B cell (primary cell): Measurements from ENCODE around the gene PFN1. TPM values are rescaled to one million over a fixed set of nuclear protein-coding genes. Genes with fewer than 3 reads are reported as not detected.

Experiments
- ATAC-seq: fragments of 200-7000 bp; cut with Tn5 transposase; one replicate; pipeline ENCODE4 v1.10.0; 2021; ENCODE audit warnings: low read depth, mild to moderate bottlenecking, moderate number of reproducible peaks, moderate library complexity
- CTCF ChIA-PET: fragments of 350-600 bp; sonication (Branson Sonifier 250); formaldehyde crosslinking; loops from one replicate; lab custom pipeline; 2021; ENCODE audit warnings: antibody characterized with exemption, inconsistent platforms; lab: Charles Lee
- POLR2A ChIA-PET: fragments of 350-600 bp; sonication (Branson Sonifier 250); formaldehyde crosslinking; loops from one replicate; lab custom pipeline; 2021; ENCODE audit warnings: antibody characterized with exemption; lab: Charles Lee
- DNase-seq: peaks from one replicate; pipeline ENCODE4 v3.0.0; 2013
- H2AFZ ChIP-seq: 2 replicates; pipeline ENCODE4 v1.6.1; 2012; ENCODE audit warnings: mild to moderate bottlenecking, low read depth, low read length; ENCODE audit not compliant: insufficient read depth, poor library complexity, severe bottlenecking
- H3K27ac ChIP-seq, 2 donors: 1 replicate in 1 of 2; 2 replicates in 1 of 2; pipeline ENCODE4 v1.5.1; 2012 to 2013; ENCODE audit warnings: low read length in 2 of 2, mild to moderate bottlenecking in 2 of 2, moderate library complexity in 1 of 2
- H3K27me3 ChIP-seq, 4 experiments: fragments of 200-600 bp in 1 of 4; sonication (generic) in 1 of 4; replicated peaks in 1 of 4; 1 replicate in 2 of 4; 2 replicates in 2 of 4; pipeline versions ENCODE4 v1.6.1 to v1.7.0; 2013 to 2016; ENCODE audit warnings: low read length in 3 of 4, mild to moderate bottlenecking in 2 of 4, mixed read lengths in 1 of 4, moderate library complexity in 1 of 4; ENCODE audit not compliant: insufficient read depth in 4 of 4, control insufficient read depth in 3 of 4; ENCODE audit errors: control extremely low read depth in 1 of 4
- H3K36me3 ChIP-seq, 2 experiments: replicated peaks in 1 of 2; 1 replicate in 1 of 2; 2 replicates in 1 of 2; pipeline versions ENCODE4 v1.6.1 to v1.7.1; 2013; ENCODE audit warnings: low read length in 1 of 2; ENCODE audit not compliant: insufficient read depth in 2 of 2, control insufficient read depth in 1 of 2; ENCODE audit errors: control extremely low read depth in 1 of 2, extremely low read depth in 1 of 2
- H3K4me1 ChIP-seq, 2 donors: fragments of 200-600 bp in 1 of 2; sonication (generic) in 1 of 2; 1 replicate in 1 of 2; 2 replicates in 1 of 2; pipeline versions ENCODE4 v1.5.1 to v1.6.1; 2013 to 2017; ENCODE audit warnings: low read length in 2 of 2; ENCODE audit not compliant: control insufficient read depth in 2 of 2, insufficient read depth in 2 of 2
- H3K4me2 ChIP-seq: replicated peaks from 2 replicates; pipeline ENCODE3; 2012; ENCODE audit warnings: mild to moderate bottlenecking, low read depth, low read length; ENCODE audit not compliant: poor library complexity, severe bottlenecking
- H3K4me3 ChIP-seq, 5 experiments: fragments of 200-600 bp in 1 of 5; sonication (generic) in 1 of 5; 1 replicate in 3 of 5; 2 replicates in 2 of 5; pipeline versions ENCODE4 v1.5.1 to v1.7.0; 2011 to 2016; ENCODE audit warnings: low read length in 4 of 5, mild to moderate bottlenecking in 4 of 5, low read depth in 2 of 5, control low read depth in 1 of 5, moderate library complexity in 1 of 5; ENCODE audit not compliant: insufficient read depth in 1 of 5; ENCODE audit errors: control extremely low read depth in 1 of 5, extremely low read depth in 1 of 5
- H3K79me2 ChIP-seq: fragments of 200-600 bp; sonication (generic); one replicate; pipeline ENCODE4 v1.6.0; 2016; ENCODE audit warnings: low read length; ENCODE audit not compliant: control insufficient read depth, insufficient read depth
- H3K9ac ChIP-seq: fragments of 200-600 bp; sonication (generic); 2 replicates; pipeline ENCODE4 v1.6.1; 2017; ENCODE audit warnings: mild to moderate bottlenecking, low read length, moderate library complexity
- H3K9me3 ChIP-seq, 3 donors: one replicate each; pipeline versions ENCODE4 v1.6.1 to v1.7.1; 2013; ENCODE audit warnings: low read length in 2 of 3; ENCODE audit not compliant: control insufficient read depth in 2 of 3, insufficient read depth in 1 of 3; ENCODE audit errors: control extremely low read depth in 1 of 3
- H4K20me1 ChIP-seq: 2 replicates; pipeline ENCODE4 v1.6.0; 2012; ENCODE audit warnings: mild to moderate bottlenecking, low read length; ENCODE audit not compliant: insufficient read depth, control insufficient read depth, poor library complexity, severe bottlenecking
- H3K27ac Mint-ChIP-seq: one replicate; pipeline ENCODE4 v1.8.0; 2021; ENCODE audit warnings: mixed read lengths
- H3K27me3 Mint-ChIP-seq: one replicate; pipeline ENCODE4 v1.8.0; 2021; ENCODE audit warnings: mixed read lengths
- H3K4me1 Mint-ChIP-seq: one replicate; pipeline ENCODE4 v1.8.0; 2021; ENCODE audit warnings: mixed read lengths
- H3K4me3 Mint-ChIP-seq: one replicate; pipeline ENCODE4 v1.8.0; 2021; ENCODE audit warnings: mixed read lengths
- H3K9me3 Mint-ChIP-seq: one replicate; pipeline ENCODE4 v1.8.0; 2022; ENCODE audit warnings: mixed read lengths; ENCODE audit not compliant: insufficient read depth
- EZH2 ChIP-seq: IDR thresholded peaks from 2 replicates; pipeline ENCODE4 v1.6.1; 2012; ENCODE audit warnings: borderline replicate concordance, low read depth, mild to moderate bottlenecking, moderate library complexity, low read length; ENCODE audit not compliant: insufficient read depth, poor library complexity, severe bottlenecking
- WGBS: methylation state at CpG from one replicate; pipeline ENCODE4 v1.1.5; 2013; ENCODE audit warnings: missing lambda C conversion rate; ENCODE audit not compliant: insufficient coverage; 5-methylcytosine and 5-hydroxymethylcytosine counted together
- intact Hi-C: fragments of 100-400 bp; cut with micrococcal nuclease; formaldehyde crosslinking; loops from one replicate; pipeline ENCODE4 v1.10.0; 2022
- polyA plus RNA-seq: library from polyadenylated mRNA; depleted of rRNA; stranded (reverse); fragments of >200 nt; gene quantifications from 2 replicates; pipeline ENCODE4 v1.2.3, GENCODE V29; 2012
- total RNA-seq, 2 donors: library from RNA; stranded (reverse); fragments of 120-200 nt in 1 of 2; gene quantifications; 1 replicate in 1 of 2; 2 replicates in 1 of 2; pipeline versions ENCODE4 v1.2.3 to v1.2.4, GENCODE V29; 2013 to 2022
- TF ChIP-seq, protein P1 (sequence below): fragments of 200-600 bp; IDR thresholded peaks from one replicate; pipeline ENCODE4 v1.8.0; 2022; ENCODE audit warnings: antibody characterized with exemption, mild to moderate bottlenecking

PFN1 gene
- total and polyA plus RNA-seq, 2 donors (not counting 1 experiment from before 2014, with no cell fraction given) = 330 to 609 TPM

DNA sequence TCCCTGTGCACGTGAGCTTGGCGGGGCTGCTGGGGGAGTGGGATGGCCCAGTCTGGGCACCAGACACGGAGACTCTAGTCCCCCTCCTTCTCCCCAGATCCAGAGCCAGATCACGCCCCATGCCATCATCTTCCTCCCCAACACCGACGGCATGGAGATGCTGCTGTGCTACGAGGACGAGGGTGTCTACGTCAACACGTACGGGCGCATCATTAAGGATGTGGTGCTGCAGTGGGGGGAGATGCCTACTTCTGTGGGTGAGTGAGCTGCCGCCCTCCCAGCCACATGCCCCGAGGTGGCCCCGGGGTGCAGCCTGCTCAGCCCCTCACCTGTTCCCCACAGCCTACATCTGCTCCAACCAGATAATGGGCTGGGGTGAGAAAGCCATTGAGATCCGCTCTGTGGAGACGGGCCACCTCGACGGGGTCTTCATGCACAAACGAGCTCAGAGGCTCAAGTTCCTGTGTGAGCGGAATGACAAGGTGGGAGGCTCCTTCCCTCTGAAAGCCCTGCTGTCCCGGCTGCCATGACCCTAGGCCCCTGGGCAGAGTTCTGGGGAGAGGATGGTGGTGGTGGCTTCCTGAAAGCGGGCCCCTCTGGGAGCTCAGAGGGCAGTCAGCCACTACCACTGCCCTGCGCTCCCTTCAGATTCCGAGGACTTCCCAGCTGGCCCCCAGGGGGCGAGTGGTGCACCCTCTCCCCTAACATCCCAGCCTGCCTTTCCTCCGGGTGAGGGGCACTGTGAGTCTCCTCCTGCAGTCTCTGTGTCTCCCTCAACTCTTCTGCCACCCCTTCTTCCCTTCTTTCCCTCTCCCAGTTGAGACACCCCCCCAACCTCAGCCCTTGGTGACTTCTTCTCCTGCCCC lies 51.8 kb downstream of the PFN1 start:
- H3K27me3 ChIP-seq = peaks cover 0 to 21% (median 10%) of the 10 kb centered on the region in 4 experiments
- H3K9me3 ChIP-seq = peaks cover 0 to 18% (median 0%) of the 10 kb centered on the region in 3 donors
- H3K79me2 ChIP-seq = no peaks in the 10 kb centered on the region
- TF ChIP-seq EZH2 = no peak
- TF ChIP-seq, protein P1, sequence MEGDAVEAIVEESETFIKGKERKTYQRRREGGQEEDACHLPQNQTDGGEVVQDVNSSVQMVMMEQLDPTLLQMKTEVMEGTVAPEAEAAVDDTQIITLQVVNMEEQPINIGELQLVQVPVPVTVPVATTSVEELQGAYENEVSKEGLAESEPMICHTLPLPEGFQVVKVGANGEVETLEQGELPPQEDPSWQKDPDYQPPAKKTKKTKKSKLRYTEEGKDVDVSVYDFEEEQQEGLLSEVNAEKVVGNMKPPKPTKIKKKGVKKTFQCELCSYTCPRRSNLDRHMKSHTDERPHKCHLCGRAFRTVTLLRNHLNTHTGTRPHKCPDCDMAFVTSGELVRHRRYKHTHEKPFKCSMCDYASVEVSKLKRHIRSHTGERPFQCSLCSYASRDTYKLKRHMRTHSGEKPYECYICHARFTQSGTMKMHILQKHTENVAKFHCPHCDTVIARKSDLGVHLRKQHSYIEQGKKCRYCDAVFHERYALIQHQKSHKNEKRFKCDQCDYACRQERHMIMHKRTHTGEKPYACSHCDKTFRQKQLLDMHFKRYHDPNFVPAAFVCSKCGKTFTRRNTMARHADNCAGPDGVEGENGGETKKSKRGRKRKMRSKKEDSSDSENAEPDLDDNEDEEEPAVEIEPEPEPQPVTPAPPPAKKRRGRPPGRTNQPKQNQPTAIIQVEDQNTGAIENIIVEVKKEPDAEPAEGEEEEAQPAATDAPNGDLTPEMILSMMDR = no peak
- no peak overlapping the region for H3K4me3 ChIP-seq
- DNase-seq (peak; percentile 34), ATAC-seq (no peak)
- 97% methylated on average over 22 of the region's 27 CpGs for WGBS
- H3K4me3 Mint-ChIP-seq = no peak overlapping the region
- H2AFZ ChIP-seq = no peak overlapping the region
- H3K27ac Mint-ChIP-seq = no peak overlapping the region
- H3K4me1 Mint-ChIP-seq = peaks cover 28% of the 10 kb centered on the region
- H3K4me2 ChIP-seq = no peak overlapping the region
- no peaks in the 10 kb centered on the region for H3K9me3 Mint-ChIP-seq
- CTCF ChIA-PET = no interaction called here
- intact Hi-C loops = no loop called here
- H3K9ac ChIP-seq = no peak overlapping the region
- peaks cover 27 to 30% of the 10 kb centered on the region in 2 donors for H3K4me1 ChIP-seq
- no peak overlapping the region for H3K27ac ChIP-seq
- peaks cover 8% of the 10 kb centered on the region for H4K20me1 ChIP-seq
- POLR2A ChIA-PET = interaction anchor here (0.5 kb wide), 1 partner anchor 155 kb away, joined by 10 read pairs; no protein-coding TSS in a partner anchor
- no peaks in the 10 kb centered on the region for H3K27me3 Mint-ChIP-seq
- peaks cover 0 to 54% of the 10 kb centered on the region in 2 experiments for H3K36me3 ChIP-seq
